MM.1S (cell line): ENCODE data around the gene IFITM5.
"Not testable (repeated sequence)": the region's sequence is repeated elsewhere in the genome, so short reads cannot be mapped to it uniquely, and the experiment has no call there.

Source experiments
- DNase-seq: peaks from one replicate; pipeline ENCODE4 v3.0.0-alpha.2; 2015
- H2AFZ ChIP-seq: fragments of 300-600 bp; sonication (generic); 2 replicates; pipeline ENCODE4 v1.6.0; 2016; ENCODE audit warnings: antibody characterized with exemption, low read length
- H3F3A ChIP-seq: fragments of 300-600 bp; sonication (generic); 2 replicates; pipeline ENCODE4 v1.6.1; 2016; ENCODE audit warnings: mild to moderate bottlenecking, antibody characterized with exemption, low read length, moderate library complexity, mixed read lengths; ENCODE audit not compliant: insufficient read depth
- H3K27ac ChIP-seq: fragments of 300-600 bp; sonication (generic); 2 replicates; pipeline ENCODE4 v1.5.1; 2016; ENCODE audit warnings: mild to moderate bottlenecking, low read length
- H3K27me3 ChIP-seq: fragments of 300-600 bp; sonication (generic); replicated peaks from 2 replicates; pipeline ENCODE4 v1.6.0; 2016; ENCODE audit warnings: low read length; ENCODE audit not compliant: insufficient read depth
- H3K36me3 ChIP-seq: fragments of 300-600 bp; sonication (generic); replicated peaks from 2 replicates; pipeline ENCODE4 v1.6.1; 2016; ENCODE audit warnings: mild to moderate bottlenecking, low read length, mixed read lengths; ENCODE audit not compliant: insufficient read depth
- H3K4me1 ChIP-seq: fragments of 300-600 bp; sonication (generic); 2 replicates; pipeline ENCODE4 v1.6.1; 2016; ENCODE audit warnings: low read length, mixed read lengths
- H3K4me2 ChIP-seq: fragments of 300-600 bp; sonication (generic); 2 replicates; pipeline ENCODE4 v1.6.0; 2016; ENCODE audit warnings: low read depth, low read length
- H3K4me3 ChIP-seq: fragments of 300-600 bp; sonication (generic); 2 replicates; pipeline ENCODE4 v1.5.1; 2016; ENCODE audit warnings: low read length, mixed read lengths
- H3K79me2 ChIP-seq: fragments of 300-600 bp; sonication (generic); 2 replicates; pipeline ENCODE4 v1.6.1; 2016; ENCODE audit warnings: mixed run types, low read length, mixed read lengths
- H3K9ac ChIP-seq: fragments of 300-600 bp; sonication (generic); 2 replicates; pipeline ENCODE4 v1.6.1; 2016; ENCODE audit warnings: low read length, mixed read lengths
- H3K9me2 ChIP-seq: fragments of 300-600 bp; sonication (generic); replicated peaks from 2 replicates; pipeline ENCODE4 v1.6.1; 2016; ENCODE audit warnings: mild to moderate bottlenecking, low read length, mixed read lengths; ENCODE audit not compliant: insufficient read depth
- H3K9me3 ChIP-seq: fragments of 300-600 bp; sonication (generic); replicated peaks from 2 replicates; pipeline ENCODE4 v1.6.1; 2016; ENCODE audit warnings: mild to moderate bottlenecking, low read length, mixed read lengths; ENCODE audit not compliant: insufficient read depth
- H4K20me1 ChIP-seq: fragments of 300-600 bp; sonication (generic); 2 replicates; pipeline ENCODE4 v1.6.1; 2016; ENCODE audit warnings: mild to moderate bottlenecking, low read length, moderate library complexity, mixed read lengths; ENCODE audit not compliant: insufficient read depth
- EZH2 ChIP-seq: fragments of 300-600 bp; sonication (generic); optimal IDR thresholded peaks from 2 replicates; pipeline ENCODE3; 2017; ENCODE audit warnings: low read depth, mild to moderate bottlenecking, antibody characterized with exemption, low read length, mixed read lengths
- EZH2phosphoT487 ChIP-seq: fragments of 300-600 bp; sonication (generic); IDR thresholded peaks from 2 replicates; pipeline ENCODE4 v1.6.1; 2018; ENCODE audit warnings: antibody characterized with exemption, low read length
- TF ChIP-seq, protein P1 (sequence below): fragments of 300-600 bp; sonication (generic); IDR thresholded peaks from 2 replicates; pipeline ENCODE4 v1.5.1; 2016; ENCODE audit warnings: antibody characterized with exemption, low read length, mixed read lengths

Gene IFITM5

DNA sequence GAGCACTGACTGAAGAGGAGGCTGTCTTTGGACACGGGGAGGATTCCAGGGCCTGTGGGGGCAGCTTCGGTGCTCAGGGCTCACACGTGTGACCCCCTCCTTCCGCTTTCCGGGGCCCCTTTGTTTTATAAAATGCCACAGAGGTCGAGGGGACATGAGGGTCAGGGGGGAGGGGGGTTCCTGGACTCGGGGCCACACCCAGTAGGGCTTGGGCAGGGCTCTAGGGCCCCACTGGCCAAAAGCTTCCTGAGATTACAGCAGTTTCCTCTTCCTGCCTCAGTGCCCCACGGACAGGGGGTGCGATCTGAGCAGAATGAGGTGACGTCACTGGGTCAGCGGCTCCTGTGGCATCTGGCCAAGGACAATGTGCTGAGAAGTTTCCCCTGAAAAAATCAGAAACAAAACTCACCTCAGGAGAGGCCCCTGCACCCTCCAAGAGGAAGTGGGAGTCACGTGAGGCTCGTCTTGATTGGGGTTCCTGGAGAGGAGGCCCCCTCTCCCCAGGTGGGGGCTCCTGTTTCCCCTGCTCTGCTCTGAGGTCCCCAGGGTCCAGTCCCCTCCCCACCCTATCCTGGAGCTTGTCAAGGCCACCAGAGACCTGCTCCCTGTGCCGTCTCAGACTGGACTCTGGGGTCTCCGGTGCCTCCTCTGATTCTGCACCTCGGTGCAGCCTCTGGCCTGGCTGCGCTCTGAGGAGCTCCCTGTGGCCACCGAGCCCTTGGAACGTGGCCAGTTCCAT, 27.7 kb upstream of the IFITM5 start:
- Histone ChIP-seq H3K4me3 (no peak overlapping the region), H3K4me1 (peaks cover 28% of the 10 kb centered on the region), H3K9me2 (no peaks in the 10 kb centered on the region), H2AFZ (no peak overlapping the region), H3K36me3 (no peaks in the 10 kb centered on the region), H3K27ac (no peak overlapping the region), H3K9me3 (no peaks in the 10 kb centered on the region), H3K4me2 (no peak overlapping the region; the same call in 1 of the 2 replicates), H3K9ac (no peak overlapping the region), H3F3A (peaks cover 9% of the 10 kb centered on the region), H3K79me2 (no peaks in the 10 kb centered on the region), H4K20me1 (no peaks in the 10 kb centered on the region), H3K27me3 (peaks cover 75% of the 10 kb centered on the region)
- TF ChIP-seq, protein P1, sequence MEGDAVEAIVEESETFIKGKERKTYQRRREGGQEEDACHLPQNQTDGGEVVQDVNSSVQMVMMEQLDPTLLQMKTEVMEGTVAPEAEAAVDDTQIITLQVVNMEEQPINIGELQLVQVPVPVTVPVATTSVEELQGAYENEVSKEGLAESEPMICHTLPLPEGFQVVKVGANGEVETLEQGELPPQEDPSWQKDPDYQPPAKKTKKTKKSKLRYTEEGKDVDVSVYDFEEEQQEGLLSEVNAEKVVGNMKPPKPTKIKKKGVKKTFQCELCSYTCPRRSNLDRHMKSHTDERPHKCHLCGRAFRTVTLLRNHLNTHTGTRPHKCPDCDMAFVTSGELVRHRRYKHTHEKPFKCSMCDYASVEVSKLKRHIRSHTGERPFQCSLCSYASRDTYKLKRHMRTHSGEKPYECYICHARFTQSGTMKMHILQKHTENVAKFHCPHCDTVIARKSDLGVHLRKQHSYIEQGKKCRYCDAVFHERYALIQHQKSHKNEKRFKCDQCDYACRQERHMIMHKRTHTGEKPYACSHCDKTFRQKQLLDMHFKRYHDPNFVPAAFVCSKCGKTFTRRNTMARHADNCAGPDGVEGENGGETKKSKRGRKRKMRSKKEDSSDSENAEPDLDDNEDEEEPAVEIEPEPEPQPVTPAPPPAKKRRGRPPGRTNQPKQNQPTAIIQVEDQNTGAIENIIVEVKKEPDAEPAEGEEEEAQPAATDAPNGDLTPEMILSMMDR = no peak
- TF ChIP-seq EZH2 (no peak), EZH2phosphoT487 (no peak)
- no peak for DNase-seq

GRCh38 chr11:326592-326841, 27.2 kb upstream of the IFITM5 start:
- no peak overlapping the region for H2AFZ ChIP-seq
- no peak overlapping the region for H3K4me3 ChIP-seq
- DNase-seq = no peak
- no peaks in the 10 kb centered on the region for H4K20me1 ChIP-seq
- H3K27ac ChIP-seq = no peak overlapping the region
- H3K9me3 ChIP-seq = no peaks in the 10 kb centered on the region
- H3K9me2 ChIP-seq = no peaks in the 10 kb centered on the region
- H3F3A ChIP-seq = peaks cover 9% of the 10 kb centered on the region
- TF ChIP-seq, protein P1 = no peak
- TF ChIP-seq EZH2phosphoT487 = no peak
- TF ChIP-seq EZH2 = no peak
- no peak overlapping the region for H3K4me2 ChIP-seq
- no peak overlapping the region for H3K9ac ChIP-seq
- peaks cover 71% of the 10 kb centered on the region for H3K27me3 ChIP-seq
- H3K4me1 ChIP-seq = peaks cover 23% of the 10 kb centered on the region
- no peaks in the 10 kb centered on the region for H3K79me2 ChIP-seq
- no peaks in the 10 kb centered on the region for H3K36me3 ChIP-seq

DNA sequence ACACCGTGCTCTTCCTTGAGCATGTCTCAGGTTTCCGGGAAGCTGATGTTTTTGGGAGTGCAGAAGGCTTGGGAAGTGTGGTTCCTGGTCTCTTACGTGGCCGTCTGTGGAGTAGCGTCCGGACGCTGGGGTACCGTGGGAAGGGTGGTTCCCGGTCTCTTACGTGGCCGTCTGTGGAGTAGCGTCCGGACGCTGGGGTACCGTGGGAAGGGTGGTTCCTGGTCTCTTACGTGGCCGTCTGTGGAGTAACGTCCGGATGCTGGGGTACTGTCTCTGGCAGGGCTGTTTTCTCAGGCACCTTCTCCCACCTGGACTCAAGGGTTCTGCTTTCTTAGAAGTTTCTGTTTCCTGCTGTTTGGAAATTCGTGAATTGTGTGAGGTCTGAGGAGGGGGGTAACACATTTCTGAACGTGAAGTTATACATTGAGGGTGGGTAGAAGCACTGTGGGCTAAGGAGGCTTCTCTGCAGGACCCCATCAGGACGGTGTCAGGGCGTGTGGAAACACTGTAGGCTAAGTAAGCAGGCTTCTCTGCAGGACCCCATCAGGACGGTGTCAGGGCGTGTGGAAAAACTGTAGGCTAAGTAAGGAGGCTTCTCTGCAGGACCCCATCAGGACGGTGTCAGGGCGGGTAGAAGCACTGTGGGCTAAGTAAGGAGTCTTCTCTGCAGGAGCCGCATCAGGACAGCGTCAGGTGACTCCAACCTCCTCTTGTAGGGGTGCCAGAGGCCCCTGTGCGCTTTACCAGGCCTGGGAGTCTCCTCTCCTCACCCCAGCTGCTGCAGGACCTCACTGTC, 26.7 kb upstream of the IFITM5 start:
- H3K4me2 ChIP-seq = no peak overlapping the region
- H3K79me2 ChIP-seq = no peaks in the 10 kb centered on the region
- no peaks in the 10 kb centered on the region for H4K20me1 ChIP-seq
- TF ChIP-seq EZH2 = no peak
- TF ChIP-seq, protein P1 = no peak
- no peak for TF ChIP-seq EZH2phosphoT487
- H3K4me3 ChIP-seq = no peak overlapping the region
- H3K9me2 ChIP-seq = no peaks in the 10 kb centered on the region
- H3F3A ChIP-seq = peaks cover 3% of the 10 kb centered on the region; the same call in 1 of the 2 replicates
- H2AFZ ChIP-seq = no peak overlapping the region
- H3K27ac ChIP-seq = no peak overlapping the region
- H3K36me3 ChIP-seq = no peaks in the 10 kb centered on the region
- peaks cover 71% of the 10 kb centered on the region for H3K27me3 ChIP-seq
- H3K9ac ChIP-seq = no peak overlapping the region
- no peaks in the 10 kb centered on the region for H3K9me3 ChIP-seq
- no peak for DNase-seq
- peaks cover 18% of the 10 kb centered on the region for H3K4me1 ChIP-seq

- not testable (repeated sequence) for H3K9ac ChIP-seq, H3K4me2 ChIP-seq
These were observed 25.5 kb upstream of the IFITM5 start for GRCh38 chr11:324593-325517.

More at GRCh38 chr11:324593-325517, 25.5 kb upstream of the IFITM5 start:
- not testable (repeated sequence) for H3K9me3 ChIP-seq, H3F3A ChIP-seq, H2AFZ ChIP-seq, H4K20me1 ChIP-seq, H3K4me1 ChIP-seq, H3K79me2 ChIP-seq, H3K4me3 ChIP-seq, DNase-seq, H3K9me2 ChIP-seq, H3K27ac ChIP-seq, H3K36me3 ChIP-seq
- H3K27me3 ChIP-seq = peaks cover 66% of the 10 kb centered on the region
